ENCODE results near the gene SPDYC.

DNA sequence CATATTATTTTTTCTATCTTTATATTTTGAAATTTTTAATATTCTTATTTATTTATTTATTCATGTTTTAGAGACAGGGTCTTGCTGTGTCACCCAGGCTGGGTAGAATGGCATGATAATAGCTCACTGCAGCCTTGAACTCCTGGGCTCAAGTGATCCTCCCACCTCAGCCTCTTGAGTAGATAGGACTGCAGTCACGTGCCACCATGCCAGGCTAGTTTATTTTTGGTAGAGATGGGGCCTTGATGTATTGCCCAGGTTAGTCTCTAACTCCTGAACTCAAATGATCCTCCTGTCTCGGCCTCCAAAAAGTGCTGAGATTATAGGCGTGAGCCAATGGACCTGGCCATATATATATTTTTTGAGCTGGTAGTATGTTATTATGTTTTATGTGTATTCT is 2.4 kb upstream of the SPDYC start:
- no peak for TF ChIP-seq ZNF8 (CRISPR knock-in tag; IDR thresholded peaks at IDR 0.05)
- no peak for TF ChIP-seq ZNF70 (CRISPR knock-in tag; IDR thresholded peaks at IDR 0.05)
- TF ChIP-seq, protein P1, sequence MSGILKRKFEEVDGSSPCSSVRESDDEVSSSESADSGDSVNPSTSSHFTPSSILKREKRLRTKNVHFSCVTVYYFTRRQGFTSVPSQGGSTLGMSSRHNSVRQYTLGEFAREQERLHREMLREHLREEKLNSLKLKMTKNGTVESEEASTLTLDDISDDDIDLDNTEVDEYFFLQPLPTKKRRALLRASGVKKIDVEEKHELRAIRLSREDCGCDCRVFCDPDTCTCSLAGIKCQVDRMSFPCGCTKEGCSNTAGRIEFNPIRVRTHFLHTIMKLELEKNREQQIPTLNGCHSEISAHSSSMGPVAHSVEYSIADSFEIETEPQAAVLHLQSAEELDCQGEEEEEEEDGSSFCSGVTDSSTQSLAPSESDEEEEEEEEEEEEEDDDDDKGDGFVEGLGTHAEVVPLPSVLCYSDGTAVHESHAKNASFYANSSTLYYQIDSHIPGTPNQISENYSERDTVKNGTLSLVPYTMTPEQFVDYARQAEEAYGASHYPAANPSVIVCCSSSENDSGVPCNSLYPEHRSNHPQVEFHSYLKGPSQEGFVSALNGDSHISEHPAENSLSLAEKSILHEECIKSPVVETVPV (CRISPR knock-in tag; IDR thresholded peaks at IDR 0.05), result no peak
- no peak for TF ChIP-seq PATZ1 (CRISPR knock-in tag; IDR thresholded peaks at IDR 0.05; ENCODE audit: borderline replicate concordance)
- no peak for TF ChIP-seq ARNTL (CRISPR knock-in tag; IDR thresholded peaks at IDR 0.05; ENCODE audit: borderline replicate concordance, low read depth)
- no peak for TF ChIP-seq CREB5 (CRISPR knock-in tag; IDR thresholded peaks at IDR 0.05; ENCODE audit: low read depth)
- TF ChIP-seq BACH2 (CRISPR knock-in tag; IDR thresholded peaks at IDR 0.05; ENCODE audit: borderline replicate concordance), result no peak
- TF ChIP-seq ZFP30 (CRISPR knock-in tag; IDR thresholded peaks at IDR 0.05), result no peak
- no peak for TF ChIP-seq ZNF565 (CRISPR knock-in tag; conservative IDR thresholded peaks at IDR 0.05; ENCODE audit: low read depth)
